Measurements from ENCODE around the gene NHSL2.

NHSL2 gene

DNA sequence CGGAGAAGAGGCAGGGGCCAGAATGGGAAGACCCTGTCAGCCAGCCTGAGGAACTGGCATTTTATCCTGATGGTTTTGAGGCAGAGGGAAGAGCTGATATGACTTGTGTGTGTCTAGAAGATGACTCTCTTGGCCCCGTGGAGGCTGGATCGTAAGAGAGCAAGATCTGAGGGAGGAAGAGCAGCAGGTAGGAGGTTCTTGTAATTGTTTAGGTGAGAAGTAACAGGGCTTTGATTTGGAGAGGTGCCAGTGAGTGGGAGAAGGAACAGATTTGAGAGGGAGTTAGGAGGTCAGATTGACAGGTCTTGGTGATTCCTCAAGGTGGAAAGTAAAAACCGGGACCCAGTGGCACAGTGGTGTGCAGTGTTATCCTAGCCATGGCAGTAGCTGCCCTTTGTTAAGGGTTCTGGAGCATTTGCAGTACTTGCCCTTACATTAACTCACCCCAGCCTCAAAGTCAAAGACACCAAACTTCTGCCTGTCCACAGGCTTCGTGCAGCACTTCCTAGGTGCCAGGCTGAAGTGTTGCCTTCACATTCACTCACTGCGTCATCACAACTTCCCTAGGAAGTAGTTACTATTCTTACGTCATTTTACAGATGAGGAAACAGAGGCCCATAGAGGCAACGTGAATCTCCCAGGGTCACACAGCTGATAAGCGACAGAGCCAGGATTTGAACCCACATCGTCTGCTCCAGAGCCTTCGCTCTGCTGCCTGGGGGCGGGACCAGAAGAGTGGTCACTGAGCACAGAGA is 197.4 kb downstream of the NHSL2 start:
- TF ChIP-seq, protein P1, sequence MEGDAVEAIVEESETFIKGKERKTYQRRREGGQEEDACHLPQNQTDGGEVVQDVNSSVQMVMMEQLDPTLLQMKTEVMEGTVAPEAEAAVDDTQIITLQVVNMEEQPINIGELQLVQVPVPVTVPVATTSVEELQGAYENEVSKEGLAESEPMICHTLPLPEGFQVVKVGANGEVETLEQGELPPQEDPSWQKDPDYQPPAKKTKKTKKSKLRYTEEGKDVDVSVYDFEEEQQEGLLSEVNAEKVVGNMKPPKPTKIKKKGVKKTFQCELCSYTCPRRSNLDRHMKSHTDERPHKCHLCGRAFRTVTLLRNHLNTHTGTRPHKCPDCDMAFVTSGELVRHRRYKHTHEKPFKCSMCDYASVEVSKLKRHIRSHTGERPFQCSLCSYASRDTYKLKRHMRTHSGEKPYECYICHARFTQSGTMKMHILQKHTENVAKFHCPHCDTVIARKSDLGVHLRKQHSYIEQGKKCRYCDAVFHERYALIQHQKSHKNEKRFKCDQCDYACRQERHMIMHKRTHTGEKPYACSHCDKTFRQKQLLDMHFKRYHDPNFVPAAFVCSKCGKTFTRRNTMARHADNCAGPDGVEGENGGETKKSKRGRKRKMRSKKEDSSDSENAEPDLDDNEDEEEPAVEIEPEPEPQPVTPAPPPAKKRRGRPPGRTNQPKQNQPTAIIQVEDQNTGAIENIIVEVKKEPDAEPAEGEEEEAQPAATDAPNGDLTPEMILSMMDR (IDR thresholded peaks at IDR 0.05; ENCODE audit: low read length, missing control alignments), result no peak
- no peak for DNase-seq (ENCODE audit: low read depth)
- no peak overlapping the region for H3K4me3 ChIP-seq (replicated peaks; ENCODE audit: low read depth, low read length)

DNA sequence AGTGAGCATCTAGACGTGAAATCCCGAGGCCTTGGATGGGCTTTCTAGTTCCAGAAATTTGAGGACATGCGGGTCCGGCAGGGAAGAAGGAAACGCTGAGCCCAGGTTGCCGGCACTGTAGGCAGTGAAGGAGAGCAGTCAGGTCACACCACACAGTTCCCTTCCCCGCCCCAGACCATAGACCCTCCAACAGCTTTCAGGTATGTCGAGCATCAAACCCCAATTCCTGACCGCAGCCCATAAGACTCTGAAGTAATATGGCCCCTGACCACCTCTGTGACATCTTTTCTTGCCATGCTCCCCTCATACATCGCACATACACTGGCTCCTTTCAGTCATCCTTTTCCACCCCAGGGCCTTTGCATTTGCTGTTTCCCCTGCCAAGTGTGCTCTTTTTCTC is 198.0 kb downstream of the NHSL2 start:
- no peak for DNase-seq (ENCODE audit: low read depth)
- TF ChIP-seq, protein P1 (IDR thresholded peaks at IDR 0.05; ENCODE audit: low read length, missing control alignments), result no peak
- no peak overlapping the region for H3K4me3 ChIP-seq (replicated peaks; ENCODE audit: low read depth, low read length)

DNA sequence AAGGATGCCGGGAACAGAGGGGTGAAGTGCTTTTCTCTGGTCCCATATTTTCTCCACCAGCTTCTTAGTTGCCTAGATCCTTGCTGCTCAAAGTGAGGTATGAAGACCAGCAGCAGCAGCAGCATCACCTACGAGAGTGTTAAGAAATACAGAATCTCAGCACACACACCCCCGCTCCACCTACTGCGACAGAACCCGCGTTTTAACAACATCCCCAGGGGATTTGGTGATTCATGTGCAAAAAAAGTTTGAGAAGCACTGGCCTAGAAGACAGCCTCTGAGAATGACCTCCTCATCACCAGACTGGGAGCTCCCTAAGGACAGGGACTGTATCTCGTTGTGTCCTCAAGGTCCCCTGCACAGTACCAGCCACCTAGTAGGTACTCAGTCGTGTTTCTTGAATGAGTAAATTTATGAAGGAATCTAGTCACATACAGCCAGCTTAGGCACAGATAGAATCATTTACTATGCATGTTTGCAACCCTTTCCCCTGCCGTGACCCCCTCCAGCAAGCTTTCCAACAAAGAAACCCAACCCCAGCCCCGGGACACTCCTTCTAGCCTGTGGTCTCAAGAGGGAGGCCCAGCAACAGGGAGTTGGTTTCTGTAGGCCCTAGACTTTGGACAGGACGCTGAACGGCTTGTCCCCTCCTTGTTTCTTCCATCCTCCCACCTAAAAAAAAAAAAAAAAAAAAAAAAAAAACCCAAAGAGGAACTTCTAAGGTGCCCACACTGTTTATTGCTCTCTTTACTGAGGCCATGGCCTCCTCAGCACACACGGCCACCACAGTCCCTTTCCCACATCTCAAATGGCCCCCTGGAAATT is 199.6 kb downstream of the NHSL2 start:
- H3K4me3 ChIP-seq (replicated peaks; ENCODE audit: low read depth, low read length), result no peak overlapping the region
- TF ChIP-seq, protein P1 (IDR thresholded peaks at IDR 0.05; ENCODE audit: low read length, missing control alignments), result no peak
- DNase-seq (ENCODE audit: low read depth), result no peak

DNA sequence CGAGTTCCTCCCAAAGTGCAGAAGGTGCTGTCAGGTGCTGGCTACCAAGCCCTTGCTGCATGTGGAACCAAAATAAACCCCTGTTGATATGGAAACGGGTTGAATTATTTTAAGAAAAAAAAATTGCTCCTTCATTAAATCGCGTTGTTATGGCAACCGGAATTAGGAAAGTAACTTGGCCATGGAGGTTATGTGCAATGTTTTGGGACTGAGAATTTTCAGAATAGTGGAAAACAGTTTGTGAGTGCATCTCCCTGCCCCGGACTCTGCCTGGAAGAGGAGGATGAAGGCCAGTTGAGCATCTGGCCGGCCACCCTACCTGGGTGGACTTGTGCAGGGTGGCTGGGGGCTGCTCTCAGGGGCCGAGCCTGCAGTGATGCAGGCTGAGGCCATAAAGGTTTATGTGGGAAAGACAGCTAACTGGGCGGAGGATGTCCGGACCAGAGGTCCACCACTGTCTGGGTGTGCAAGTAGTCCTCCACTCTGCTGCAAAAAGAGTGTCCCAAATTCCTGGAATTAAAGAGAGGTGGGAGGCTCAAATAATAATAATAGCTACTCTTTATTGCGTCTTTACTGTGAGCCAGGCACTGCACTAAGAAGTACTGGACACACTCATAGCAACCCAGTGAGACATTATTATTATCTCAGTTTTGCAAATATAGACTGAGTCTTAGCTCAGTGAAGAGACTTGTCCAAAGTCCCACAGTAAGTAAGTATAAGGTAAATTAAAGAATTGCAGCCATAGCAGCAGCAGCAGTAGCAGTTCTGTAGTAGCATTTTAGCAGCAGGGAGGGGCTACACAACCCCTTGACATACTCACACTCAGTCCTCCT is 200.4 kb downstream of the NHSL2 start:
- H3K4me3 ChIP-seq (replicated peaks; ENCODE audit: low read depth, low read length), result no peak overlapping the region
- DNase-seq (ENCODE audit: low read depth), result no peak
- TF ChIP-seq, protein P1 (IDR thresholded peaks at IDR 0.05; ENCODE audit: low read length, missing control alignments), result no peak

DNA sequence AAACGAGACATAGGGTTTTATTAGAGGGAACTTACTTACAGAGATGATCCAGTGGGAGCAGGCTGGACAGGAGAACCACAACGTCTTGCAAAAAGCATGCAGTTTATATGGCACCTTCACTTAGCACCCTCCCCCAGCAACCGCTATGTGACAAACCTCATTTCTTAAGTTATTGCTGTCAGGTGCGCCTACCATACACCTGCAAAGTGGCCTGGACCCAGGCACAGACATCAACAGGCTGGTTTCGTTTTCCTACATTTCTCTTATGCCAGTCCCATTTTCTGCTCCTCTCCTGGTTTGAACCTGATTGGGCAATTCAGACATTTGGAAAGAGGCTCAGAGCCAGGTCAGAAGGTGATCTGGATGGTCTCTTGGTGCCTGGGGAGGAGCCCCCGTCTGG is 202.8 kb downstream of the NHSL2 start:
- no peak for DNase-seq (ENCODE audit: low read depth)
- TF ChIP-seq, protein P1 (IDR thresholded peaks at IDR 0.05; ENCODE audit: low read length, missing control alignments), result no peak
- no peak overlapping the region for H3K4me3 ChIP-seq (replicated peaks; ENCODE audit: low read depth, low read length)

DNA sequence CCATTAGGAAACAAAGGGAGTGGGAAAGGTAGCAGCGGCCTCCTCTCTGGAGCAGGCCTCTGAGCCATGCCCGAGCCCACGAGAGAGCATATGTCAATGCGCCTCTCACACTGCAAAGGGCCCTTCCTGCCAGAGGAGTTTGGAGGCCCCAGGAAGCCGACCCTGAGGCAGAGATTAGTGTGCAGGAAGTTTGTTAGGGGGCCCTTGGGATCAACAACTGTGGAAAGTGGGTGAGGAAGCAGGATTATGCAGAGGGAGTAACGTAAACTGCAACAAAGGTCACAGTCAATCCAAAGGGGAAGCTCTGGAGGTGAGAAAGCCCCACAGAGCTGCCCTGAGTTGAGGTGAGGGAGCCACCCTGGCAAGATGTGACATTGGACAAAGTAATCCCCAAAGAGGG is 203.7 kb downstream of the NHSL2 start:
- TF ChIP-seq, protein P1 (IDR thresholded peaks at IDR 0.05; ENCODE audit: low read length, missing control alignments), result no peak
- DNase-seq (ENCODE audit: low read depth), result no peak
- no peak overlapping the region for H3K4me3 ChIP-seq (replicated peaks; ENCODE audit: low read depth, low read length)

All from fibroblast of pulmonary artery (primary cell).